HTR-8/SVneo (cell line): Measurements from ENCODE around the gene SCFD2.
"Not testable (repeated sequence)": the region's sequence is repeated elsewhere in the genome, so short reads cannot be mapped to it uniquely, and the experiment has no call there.

Experiments used
- DNase-seq: peaks from one replicate; pipeline ENCODE4 v3.0.0; 2011; ENCODE audit warnings: low spot score, mixed read lengths; ENCODE audit not compliant: insufficient read length
- FAIRE-seq: peaks from 2 replicates; lab custom pipeline; 2011; peaks lifted over from hg19 to GRCh38; lab: Jason Lieb, UNC

The SCFD2 gene

DNA sequence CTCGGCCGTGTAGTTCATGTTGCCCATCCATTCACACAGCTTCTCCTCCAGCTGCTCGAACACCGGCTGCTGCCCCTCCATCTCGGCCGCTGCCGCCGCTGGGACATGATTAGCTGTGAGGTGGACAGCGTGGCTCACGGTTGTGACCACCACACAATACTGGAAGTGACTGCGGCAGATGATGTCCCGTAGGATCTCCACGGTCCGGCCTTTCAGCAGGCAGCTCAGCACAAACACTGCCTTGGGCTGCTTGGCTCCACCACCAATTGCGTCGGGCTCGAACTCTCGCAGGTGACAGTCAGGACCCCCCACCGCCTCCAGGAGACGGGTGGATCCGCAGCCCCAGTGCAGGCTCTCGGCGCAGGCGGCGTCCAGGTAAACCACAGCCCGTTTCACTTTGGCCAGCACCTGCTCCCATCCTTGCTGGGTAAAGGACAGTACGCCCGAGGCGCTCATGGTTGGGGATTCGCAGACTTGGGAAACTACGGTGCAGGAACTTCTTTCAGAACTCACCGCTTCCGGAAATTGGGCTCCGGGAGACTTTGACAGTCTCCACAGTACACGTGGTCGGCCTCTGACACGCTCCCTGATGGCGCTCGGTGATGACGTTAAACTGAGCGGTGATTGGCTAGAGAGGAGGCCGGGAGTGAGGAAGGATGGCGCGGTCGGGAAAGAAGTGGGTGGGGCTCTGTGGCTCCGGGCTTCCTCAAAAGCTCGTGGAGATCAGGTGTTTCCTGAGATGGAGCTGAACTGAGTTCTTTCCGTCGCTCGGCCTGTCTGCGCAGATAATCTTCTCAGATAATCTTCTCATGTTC lies at the start of gene SCFD2:
Gene SCFD2, minus strand, starts transcription at position 576 of the 815 bp plus-strand sequence.
- FAIRE-seq (no peak), DNase-seq (peak; percentile 91)

DNA sequence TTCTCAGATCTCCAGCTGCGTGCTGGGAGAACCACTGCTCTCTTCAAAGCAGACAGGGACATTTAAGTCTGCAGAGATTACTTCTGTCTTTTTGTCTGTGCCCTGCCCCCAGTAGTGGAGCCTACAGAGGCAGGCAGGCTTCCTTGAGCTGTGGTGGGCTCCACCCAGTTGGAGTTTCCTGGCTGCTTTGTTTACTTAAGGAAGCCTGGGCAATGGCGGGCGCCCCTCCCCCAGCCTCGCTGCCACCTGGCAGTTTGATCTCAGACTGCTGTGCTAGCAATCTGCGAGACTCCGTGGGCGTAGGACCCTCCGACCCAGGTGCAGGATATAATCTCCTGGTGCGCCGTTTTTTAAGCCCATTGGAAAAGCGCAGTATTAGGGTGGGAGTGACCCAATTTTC lies 43.6 kb upstream of the SCFD2 start:
- FAIRE-seq, DNase-seq: not testable (repeated sequence)

DNA sequence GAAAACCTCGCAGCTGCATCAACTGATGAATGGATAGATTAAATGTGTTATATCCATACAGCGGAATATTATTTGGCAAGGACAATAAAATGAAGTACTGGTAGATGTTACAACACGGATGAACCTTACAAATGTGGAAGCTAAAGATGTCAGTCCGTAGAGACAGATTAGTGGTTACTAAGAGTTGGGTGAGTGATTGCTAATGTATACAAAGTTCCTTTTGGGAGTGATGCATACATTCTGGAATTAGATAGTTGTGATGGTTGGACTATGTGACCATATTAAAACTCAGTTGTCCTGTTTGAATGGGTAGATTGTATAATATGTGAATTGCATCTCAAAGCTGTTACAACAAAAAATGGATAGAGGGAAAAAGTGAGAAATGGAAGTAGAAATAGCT lies 14.4 kb upstream of the SCFD2 start:
- DNase-seq (no peak), FAIRE-seq (no peak)

DNA sequence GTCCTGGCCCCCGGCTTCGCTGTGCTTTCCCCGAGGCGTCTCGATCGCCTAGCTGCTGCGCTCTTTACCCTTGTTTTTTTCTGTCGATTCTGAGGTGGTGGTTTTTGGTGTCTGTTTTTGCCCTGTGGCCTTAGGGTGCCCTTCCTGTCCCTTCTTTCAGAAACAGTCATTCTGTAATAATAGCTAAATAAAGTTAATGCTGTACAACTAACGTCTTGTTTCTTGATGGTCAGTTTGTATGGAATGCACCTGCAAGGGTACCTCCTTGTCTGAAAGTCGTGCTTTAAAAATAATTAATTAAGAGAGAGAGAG lies 12.3 kb upstream of the SCFD2 start:
- DNase-seq (no peak), FAIRE-seq (no peak)

DNA sequence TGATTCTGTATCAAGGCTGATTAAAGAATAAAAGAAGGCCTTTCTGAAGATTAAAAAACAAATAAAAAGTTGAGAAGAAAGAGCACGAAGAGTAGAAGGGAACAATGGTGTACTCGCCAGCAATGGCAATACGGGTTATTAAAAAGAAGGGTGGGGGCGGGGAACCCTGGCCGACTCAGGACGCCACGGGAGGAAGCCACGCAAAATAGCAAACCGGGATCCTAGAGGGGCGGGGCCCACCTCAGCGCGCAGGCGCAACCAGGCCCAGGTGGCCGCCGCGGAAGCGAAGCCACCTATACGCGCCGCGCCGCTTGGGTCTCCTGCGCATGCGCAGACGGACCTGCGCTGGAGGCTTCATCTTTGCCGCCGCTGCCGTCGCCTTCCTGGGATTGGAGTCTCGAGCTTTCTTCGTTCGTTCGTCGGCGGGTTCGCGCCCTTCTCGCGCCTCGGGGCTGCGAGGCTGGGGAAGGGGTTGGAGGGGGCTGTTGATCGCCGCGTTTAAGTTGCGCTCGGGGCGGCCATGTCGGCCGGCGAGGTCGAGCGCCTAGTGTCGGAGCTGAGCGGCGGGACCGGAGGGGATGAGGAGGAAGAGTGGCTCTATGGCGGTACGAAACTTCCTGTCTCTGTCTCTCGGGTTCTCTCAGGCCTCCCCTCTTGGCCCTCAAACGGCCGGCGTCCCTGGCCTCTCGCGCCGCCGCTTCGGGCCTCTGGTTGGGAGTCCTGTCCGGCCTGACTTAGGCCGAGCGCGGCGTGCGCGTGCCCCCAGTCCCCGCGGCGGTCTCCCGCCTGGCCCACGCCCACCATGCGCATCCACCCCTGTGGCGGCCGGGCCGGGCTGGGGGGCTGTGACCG lies 11.7 kb upstream of the SCFD2 start, which contains the start of gene FIP1L1:
Gene FIP1L1, plus strand, starts transcription at position 323 of the 852 bp plus-strand sequence. Its CDS starts 198 bp downstream, at position 521.
- peak; percentile 46 for FAIRE-seq
- DNase-seq: peak; percentile 83

DNA sequence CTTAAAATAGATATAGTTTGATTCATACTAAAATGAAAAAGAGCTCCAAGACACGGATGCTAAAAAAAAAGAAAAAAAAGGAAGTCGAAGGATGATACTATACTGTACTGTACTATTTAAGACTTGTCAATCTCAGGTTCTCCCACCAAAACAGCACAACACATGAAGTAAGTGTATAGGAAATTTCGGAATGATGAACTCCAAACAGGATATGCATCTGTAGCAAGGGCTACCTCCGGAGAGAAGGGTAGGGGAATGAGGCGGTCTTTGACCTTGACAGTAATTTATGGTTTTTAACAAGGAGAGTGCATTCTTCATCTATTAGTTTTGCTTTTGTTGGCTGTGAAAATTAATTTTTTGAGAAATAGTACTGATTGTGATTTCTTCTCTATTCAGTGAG lies 11.0 kb upstream of the SCFD2 start:
- FAIRE-seq (no peak), DNase-seq (no peak)

DNA sequence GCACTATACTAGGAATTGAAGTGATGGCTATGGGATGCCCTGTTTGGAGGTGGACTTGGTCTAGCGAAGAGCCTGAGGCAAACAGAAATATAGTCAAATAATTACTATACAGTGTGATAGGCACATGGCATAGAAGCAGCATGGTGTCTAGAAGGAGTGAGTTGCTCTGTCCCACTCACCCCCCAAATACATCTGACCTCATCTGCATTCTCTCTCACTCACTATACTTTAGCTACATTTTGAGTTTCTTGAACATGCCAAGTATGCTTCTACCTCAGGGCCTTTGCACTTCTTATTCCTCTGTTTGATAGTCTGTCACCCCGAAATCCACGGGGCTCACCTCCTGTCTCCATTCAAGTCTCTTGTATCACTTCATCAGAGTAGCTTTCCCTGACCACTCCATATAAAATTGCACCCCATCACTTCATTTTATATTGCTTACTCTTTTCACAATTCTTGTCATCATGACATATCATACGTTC lies 9.0 kb upstream of the SCFD2 start:
- FAIRE-seq: no peak
- no peak for DNase-seq

DNA sequence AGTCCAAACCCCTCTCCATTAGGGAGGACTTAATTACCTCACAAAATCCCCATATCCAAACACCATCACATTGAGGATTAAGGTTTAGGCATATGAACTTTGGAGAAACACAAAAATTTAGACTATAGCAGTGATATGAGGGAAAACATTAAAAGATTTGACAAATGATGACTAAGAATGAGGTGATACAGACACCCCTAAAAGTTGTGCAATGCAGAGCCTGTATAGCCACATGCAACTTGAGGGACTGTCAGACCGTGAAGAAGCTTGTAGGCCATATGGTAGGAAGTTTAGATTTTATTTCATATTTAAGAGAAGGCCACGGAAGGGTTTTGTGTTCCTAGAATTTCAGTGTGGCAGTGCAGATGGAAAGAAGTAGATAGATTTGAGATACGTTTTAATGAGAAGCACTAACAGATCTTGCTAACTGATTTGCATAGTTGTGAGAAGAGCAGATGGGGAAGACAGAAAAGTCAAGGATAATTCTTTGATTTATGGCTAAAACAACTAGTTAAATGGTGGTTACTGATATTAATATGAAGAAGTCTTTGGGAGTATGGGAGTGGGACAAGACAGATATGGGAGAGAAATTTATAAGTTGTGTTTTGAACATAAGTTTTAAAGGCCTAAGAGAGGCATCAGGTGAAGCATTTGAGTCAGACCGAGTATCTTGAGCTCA lies 6.1 kb upstream of the SCFD2 start:
- FAIRE-seq (no peak), DNase-seq (no peak)

DNA sequence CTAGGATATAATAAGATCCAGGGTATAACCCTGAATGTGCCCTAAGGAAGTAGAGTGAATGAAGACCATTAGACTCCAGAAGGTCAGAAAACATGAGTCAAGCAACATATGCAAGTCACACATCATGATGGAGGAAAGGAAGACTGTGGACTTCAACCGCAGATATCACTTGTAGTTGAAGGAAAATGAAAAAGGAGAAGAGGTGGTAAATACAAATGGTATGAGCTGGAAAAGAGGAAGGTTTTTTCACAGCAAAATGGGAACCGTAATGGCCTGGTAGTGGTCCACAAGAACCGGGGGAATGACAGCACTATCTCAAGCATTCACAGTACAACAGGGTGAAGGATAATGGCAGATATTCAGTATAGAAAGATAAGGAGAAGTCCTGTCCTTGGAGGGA lies 5.2 kb upstream of the SCFD2 start:
- no peak for DNase-seq
- FAIRE-seq: no peak

DNA sequence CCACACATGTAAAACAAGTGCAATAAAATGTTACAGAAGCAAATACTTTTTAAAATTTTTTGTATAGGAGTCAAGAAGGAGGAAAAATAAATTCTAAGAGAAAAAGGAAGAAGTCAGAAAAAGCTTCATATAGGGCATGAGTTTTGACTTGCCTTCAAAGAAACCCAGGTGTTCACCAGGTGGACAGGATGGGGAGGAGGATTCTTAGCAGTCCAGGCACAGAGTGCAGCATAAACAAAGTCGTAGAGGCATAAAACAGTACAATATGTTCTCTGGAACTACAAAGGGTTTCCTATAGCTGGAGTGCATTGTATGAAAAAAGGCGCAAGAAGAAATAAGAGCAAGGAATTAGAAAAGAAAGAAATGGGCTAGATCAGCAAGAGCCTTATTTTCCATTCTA lies 1.9 kb upstream of the SCFD2 start:
- FAIRE-seq (no peak), DNase-seq (no peak)

DNA sequence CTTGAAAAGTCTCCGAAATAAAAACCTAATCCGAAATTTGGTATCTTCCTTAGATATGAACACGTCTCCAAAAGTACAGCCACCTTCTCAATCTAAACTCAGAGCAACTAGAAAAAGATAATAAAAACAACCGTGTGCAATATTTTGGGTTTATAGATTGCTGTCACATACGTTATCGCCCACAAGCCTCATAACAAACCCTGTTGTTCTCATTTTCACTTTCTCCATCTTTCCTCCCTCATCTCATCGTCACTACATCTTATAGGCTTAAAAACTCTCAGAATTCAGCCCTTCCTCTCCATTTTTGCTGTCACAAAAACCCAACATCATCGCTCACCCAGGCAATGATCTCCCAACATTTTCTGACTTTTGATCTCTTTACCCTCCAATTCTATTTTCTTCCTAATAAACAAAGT lies 448 bp upstream of the SCFD2 start:
- no peak for DNase-seq
- FAIRE-seq: no peak

DNA sequence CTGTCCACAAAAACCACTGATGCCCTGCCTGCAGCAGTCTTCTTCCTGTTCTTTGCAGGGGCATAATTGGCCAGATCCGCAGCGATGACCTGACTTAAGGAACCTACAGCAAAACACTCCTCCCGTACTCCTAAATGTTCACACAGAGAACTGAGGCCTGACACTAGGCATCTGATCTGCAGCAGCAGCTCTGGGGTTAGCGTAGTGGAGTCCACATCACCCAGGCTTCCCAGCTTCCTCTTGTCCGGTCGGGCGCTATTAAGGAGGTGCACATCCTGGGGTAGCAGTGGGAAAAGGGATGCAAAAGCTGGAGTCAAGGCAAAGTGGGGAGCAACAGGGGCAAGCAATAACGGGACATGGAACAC lies 758 bp downstream of the SCFD2 start:
- FAIRE-seq (no peak), DNase-seq (no peak)

DNA sequence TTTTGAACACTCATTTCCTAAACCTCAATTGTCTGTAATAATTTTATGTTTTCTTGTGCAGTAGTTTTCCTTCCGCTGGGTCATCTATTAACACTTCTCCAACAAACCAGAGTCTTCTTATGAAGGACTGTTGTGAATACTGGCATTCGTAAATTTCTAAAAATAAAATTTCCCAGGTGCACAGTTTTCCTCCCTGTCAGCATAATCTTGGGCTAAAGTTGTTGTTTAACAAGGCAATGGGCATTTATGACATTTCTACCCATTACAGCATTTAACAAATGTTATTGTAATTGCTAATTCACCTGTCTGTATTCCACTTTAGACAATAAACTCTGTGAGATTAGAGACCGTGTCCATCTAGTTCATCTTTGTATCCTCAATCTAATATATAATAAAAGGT lies 1.2 kb downstream of the SCFD2 start:
- FAIRE-seq (no peak), DNase-seq (no peak)

DNA sequence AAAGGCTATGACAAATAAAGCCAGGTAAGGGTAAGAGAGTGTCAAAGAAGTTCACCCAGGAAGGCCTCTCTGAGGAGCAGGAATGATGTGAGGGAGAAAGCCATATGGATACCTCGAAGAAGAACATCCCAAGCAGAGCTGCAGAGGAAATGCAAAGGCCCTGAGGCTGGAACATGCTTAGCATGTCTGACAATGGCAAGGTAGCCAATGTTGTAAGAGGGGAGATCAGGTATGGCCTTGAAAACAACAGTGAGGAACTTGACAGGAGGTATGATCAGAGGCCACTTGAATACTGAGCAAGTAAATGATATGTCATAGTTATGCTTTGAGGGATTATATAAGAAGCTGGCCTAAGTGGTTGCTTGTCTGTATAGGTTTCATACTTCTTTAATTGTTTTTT lies 3.8 kb downstream of the SCFD2 start:
- FAIRE-seq (no peak), DNase-seq (no peak)

DNA sequence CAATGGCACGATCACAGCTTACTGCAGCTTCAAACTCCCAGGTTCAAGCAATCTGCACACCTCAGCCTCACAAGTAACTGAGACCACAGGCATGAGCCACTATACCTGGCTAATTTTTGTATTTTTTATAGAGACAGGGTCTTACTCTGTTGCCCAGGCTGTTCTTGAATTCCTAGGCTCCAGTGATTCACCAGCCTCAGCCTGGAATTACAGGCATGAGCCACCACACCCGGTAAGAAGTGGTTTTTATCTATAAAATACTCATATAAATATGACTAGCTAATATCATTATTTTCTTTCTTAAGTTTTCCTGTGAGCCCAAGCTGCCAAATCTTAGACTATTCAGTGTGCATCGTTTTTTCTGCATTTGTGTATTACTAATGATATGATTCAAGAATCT lies 4.4 kb downstream of the SCFD2 start:
- FAIRE-seq (no peak), DNase-seq (no peak)

DNA sequence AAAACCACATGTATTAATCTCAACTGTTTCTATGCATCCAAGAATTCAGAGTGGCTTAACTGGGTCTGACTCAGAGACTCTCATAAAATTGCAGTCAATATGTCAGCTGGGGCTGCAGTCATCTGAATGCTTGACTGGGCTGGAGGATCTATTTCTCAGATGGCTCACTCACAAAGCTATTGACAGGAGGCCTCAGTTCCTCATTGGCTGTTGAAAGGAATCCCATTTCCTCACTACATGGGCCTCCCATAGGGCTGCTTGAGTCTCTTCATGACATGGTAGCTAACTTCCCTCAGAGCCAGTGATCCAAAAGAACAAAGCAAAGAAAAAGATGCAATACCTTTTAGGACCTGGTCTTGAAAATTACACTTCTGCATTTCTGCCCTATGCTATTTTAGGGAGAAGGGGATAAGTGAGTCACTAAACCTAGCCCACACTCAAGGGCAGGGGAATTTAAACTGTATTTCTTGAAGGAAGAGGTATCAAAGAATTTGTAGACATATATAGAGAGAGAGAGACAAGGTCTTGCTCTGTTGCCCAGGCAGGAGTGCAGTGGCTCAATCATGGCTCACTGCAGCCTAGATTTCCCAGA lies 9.8 kb downstream of the SCFD2 start:
- FAIRE-seq (no peak), DNase-seq (no peak)

DNA sequence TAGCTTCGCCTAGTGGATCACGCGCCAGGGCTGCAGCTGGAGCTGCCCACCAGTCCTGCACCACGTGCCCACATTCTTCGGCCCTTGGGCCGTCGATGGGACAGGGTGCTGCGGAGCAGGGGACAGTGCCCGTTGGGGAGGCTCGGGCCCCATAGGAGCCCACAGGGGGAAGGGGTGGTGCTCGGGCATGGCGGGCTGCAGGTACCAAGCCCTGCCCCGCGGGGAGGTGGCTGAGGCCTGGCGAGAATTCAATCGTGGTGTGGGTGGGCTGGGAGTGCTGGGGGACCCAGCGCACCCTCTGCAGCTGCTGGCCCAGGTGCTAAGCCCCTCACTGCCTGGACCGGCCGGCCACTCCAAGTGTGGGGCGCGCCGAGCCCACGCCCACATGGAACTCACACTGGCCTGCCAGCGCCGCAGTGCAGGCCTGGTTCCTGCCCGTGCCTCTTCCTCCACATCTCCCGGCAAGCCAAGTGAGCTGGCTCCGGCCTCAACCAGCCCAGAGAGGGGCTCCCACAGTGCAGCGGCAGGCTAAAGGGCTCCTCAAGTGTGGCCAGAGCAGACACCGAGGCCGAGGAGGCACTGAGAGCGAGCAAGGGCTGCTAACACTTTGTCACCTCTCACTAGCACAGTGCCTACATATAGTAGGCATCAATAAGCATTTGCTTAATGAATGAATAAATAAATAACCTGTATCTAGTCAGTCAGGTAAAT lies 11.7 kb downstream of the SCFD2 start:
- no peak for DNase-seq
- FAIRE-seq: no peak

DNA sequence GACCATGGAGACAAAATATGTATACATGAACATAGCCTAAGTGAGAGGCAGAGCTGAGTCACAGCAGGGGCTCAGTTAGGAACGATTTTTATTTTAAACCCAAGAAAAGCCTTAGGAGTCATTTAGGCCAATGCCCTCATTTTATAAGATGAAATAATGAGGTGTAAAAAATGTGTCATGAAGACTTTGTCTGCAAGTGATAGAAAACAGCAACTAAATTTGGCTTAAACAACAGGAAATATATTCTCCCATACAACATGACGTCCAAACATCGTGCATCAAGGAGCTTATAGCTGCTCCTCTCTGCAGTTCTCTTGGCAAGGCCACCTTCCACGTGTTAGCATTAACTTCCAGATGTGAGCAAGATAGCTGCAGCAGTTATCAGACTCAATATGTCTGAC lies 16.8 kb downstream of the SCFD2 start:
- DNase-seq (no peak), FAIRE-seq (no peak)

DNA sequence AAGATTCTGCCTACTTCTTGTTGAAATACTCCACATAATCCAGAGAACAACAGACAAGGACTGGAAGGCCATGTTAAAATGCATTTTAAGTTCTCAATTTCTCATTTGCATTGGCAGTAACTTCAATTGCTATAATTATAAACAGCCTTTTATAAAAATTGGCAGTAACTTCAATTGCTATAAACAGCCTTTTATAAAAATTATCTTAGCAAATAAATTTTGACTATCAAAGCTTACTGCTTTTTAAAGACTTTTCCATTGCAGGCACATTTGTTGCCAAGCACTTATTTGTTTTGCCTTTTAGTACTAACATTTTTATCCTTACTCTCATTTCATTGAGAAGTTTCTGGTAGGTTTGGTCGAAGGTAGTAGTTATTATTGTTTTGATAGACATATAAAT lies 17.8 kb downstream of the SCFD2 start:
- FAIRE-seq (no peak), DNase-seq (no peak)
